Stomach (tissue), 9 donors: ENCODE data around the gene CTNNA3. TPM values are rescaled to one million over a fixed set of nuclear protein-coding genes. Genes with fewer than 3 reads are reported as not detected.

ENCODE experiments used
- DNase-seq, 2 donors: peaks; one replicate each; pipeline versions ENCODE4 v3.0.0 to v3.0.0-alpha.2; 2013 to 2019
- H3K27ac ChIP-seq, 5 donors: fragments of 200-600 bp in 4 of 5; sonication (generic) in 4 of 5; one replicate each; pipeline ENCODE4 v1.5.1; 2013 to 2019; ENCODE audit warnings: mild to moderate bottlenecking in 1 of 5, moderate library complexity in 1 of 5
- H3K27me3 ChIP-seq, 3 donors: fragments of 200-600 bp; sonication (generic); one replicate each; pipeline ENCODE4 v1.5.1; 2017 to 2019; ENCODE audit warnings: mixed run types in 1 of 3
- H3K36me3 ChIP-seq, 4 donors: fragments of 200-600 bp; sonication (generic); 1 replicate in 3 of 4; 2 replicates in 1 of 4; pipeline ENCODE4 v1.5.1; 2016 to 2019
- H3K4me1 ChIP-seq, 4 donors: fragments of 200-600 bp; sonication (generic); one replicate each; pipeline ENCODE4 v1.5.1; 2016 to 2019
- H3K4me3 ChIP-seq, 4 donors: fragments of 200-600 bp; sonication (generic) in 3 of 4; one replicate each; pipeline ENCODE4 v1.5.1; 2016 to 2019; ENCODE audit warnings: mild to moderate bottlenecking in 1 of 4
- H3K9me3 ChIP-seq, 4 donors: fragments of 200-600 bp; sonication (generic); one replicate each; pipeline ENCODE4 v1.5.1; 2016 to 2019
- CTCF ChIP-seq, 7 experiments: fragments of 450-650 bp in 4 of 7; fragments of 200-600 bp in 3 of 7; sonication (generic) in 3 of 7; IDR thresholded peaks; one replicate each; pipeline ENCODE4 v1.5.1; 2016 to 2019; ENCODE audit warnings: antibody characterized with exemption in 7 of 7, control low read depth in 2 of 7, mild to moderate bottlenecking in 1 of 7
- EP300 ChIP-seq: sonication (generic); formaldehyde crosslinking; IDR thresholded peaks from one replicate; pipeline ENCODE4 v1.6.1; 2017; ENCODE audit warnings: antibody characterized with exemption
- POLR2A ChIP-seq, 4 donors: fragments of 450-650 bp; IDR thresholded peaks; one replicate each; pipeline ENCODE4 v1.6.1; 2016; ENCODE audit warnings: antibody characterized with exemption in 4 of 4, control low read depth in 2 of 4, mild to moderate bottlenecking in 1 of 4, moderate library complexity in 1 of 4
- POLR2AphosphoS5 ChIP-seq, 3 donors: sonication (generic); formaldehyde crosslinking; IDR thresholded peaks; one replicate each; pipeline ENCODE4 v1.6.1; 2016; ENCODE audit warnings: antibody characterized with exemption in 3 of 3
- WGBS, 5 donors: extraction: QIAGEN DNeasy Blood & Tissue Kit in 3 of 5; methylation state at CpG; one replicate each; pipeline versions ENCODE4 v1.1.5 to v1.1.7; 2013 to 2018; 5-methylcytosine and 5-hydroxymethylcytosine counted together
- intact Hi-C: fragments of 100-400 bp; cut with DNase I; formaldehyde crosslinking; loops from one replicate; pipeline ENCODE4 v1.15.1; 2023; ENCODE audit warnings: low total_unique reads
- polyA plus RNA-seq, 3 donors: library from polyadenylated mRNA; stranded (reverse); fragments of 200-250 nt; gene quantifications; one replicate each; pipeline ENCODE4 v1.2.3, GENCODE V29; 2013
- total RNA-seq, 5 donors: library from RNA; depleted of rRNA; stranded (reverse); fragments of >200 nt; gene quantifications; one replicate each; pipeline versions ENCODE4 v1.1.0 to v1.2.3, GENCODE V29; 2014 to 2016
- donor health status: healthy with polysubstance abuse.
- donor health status: Bipolar disorder and iron deficiency.
- donor health status: healthy.

The CTNNA3 gene
- total and polyA plus RNA-seq, 8 donors = 0.14 to 46.1 (median 12.9) TPM; not detected in 2

GRCh38 chr10:66239062-66239461 lies 1456.9 kb downstream of the CTNNA3 start:
- no peak for DNase-seq
- TF ChIP-seq POLR2AphosphoS5 (IDR thresholded peaks at IDR 0.05) (no peak), POLR2A (IDR thresholded peaks at IDR 0.05) (no peak), EP300 (no peak), CTCF (IDR thresholded peaks at IDR 0.05) (no peak)
- no peak overlapping the region for H3K4me3 ChIP-seq
- H3K27me3 ChIP-seq = no peaks in the 10 kb centered on the region
- no peaks in the 10 kb centered on the region for H3K36me3 ChIP-seq
- no peaks in the 10 kb centered on the region for H3K4me1 ChIP-seq
- intact Hi-C loops = no loop called here
- no peak overlapping the region for H3K27ac ChIP-seq
- no peaks in the 10 kb centered on the region for H3K9me3 ChIP-seq

GRCh38 chr10:66238343-66238742 lies 1457.7 kb downstream of the CTNNA3 start:
- DNase-seq = no peak
- Histone ChIP-seq H3K9me3 (no peaks in the 10 kb centered on the region), H3K27ac (no peak overlapping the region), H3K27me3 (no peaks in the 10 kb centered on the region), H3K36me3 (no peaks in the 10 kb centered on the region), H3K4me3 (no peak overlapping the region), H3K4me1 (no peaks in the 10 kb centered on the region)
- no peak for TF ChIP-seq EP300
- no peak for TF ChIP-seq POLR2AphosphoS5 (IDR thresholded peaks at IDR 0.05)
- TF ChIP-seq POLR2A (IDR thresholded peaks at IDR 0.05) = no peak
- TF ChIP-seq CTCF (IDR thresholded peaks at IDR 0.05) = no peak
- intact Hi-C loops = no loop called here
- 76 to 84% (median 82%) methylated on average over 2 of the region's 2 CpGs for WGBS, 5 donors

GRCh38 chr10:66234872-66235271 lies 1461.1 kb downstream of the CTNNA3 start:
- peaks cover 0 to 12% (median 8%) of the 10 kb centered on the region in 4 donors for H3K9me3 ChIP-seq
- no peak overlapping the region for H3K27ac ChIP-seq
- no peaks in the 10 kb centered on the region for H3K4me1 ChIP-seq
- DNase-seq = no peak
- no peaks in the 10 kb centered on the region for H3K36me3 ChIP-seq
- WGBS, 5 donors = 85 to 90% (median 90%) methylated on average over 4 of the region's 4 CpGs
- no peaks in the 10 kb centered on the region for H3K27me3 ChIP-seq
- TF ChIP-seq CTCF (IDR thresholded peaks at IDR 0.05) (no peak), POLR2AphosphoS5 (IDR thresholded peaks at IDR 0.05) (no peak), EP300 (no peak), POLR2A (IDR thresholded peaks at IDR 0.05) (no peak)
- H3K4me3 ChIP-seq = no peak overlapping the region
- intact Hi-C loops = no loop called here

GRCh38 chr10:66228887-66229286 lies 1467.1 kb downstream of the CTNNA3 start:
- Histone ChIP-seq H3K4me3 (no peak overlapping the region), H3K9me3 (peaks cover 0 to 38% (median 15%) of the 10 kb centered on the region in 4 donors), H3K36me3 (no peaks in the 10 kb centered on the region), H3K27ac (no peak overlapping the region), H3K4me1 (no peaks in the 10 kb centered on the region), H3K27me3 (no peaks in the 10 kb centered on the region)
- TF ChIP-seq POLR2A (IDR thresholded peaks at IDR 0.05) = no peak
- no peak for TF ChIP-seq CTCF (IDR thresholded peaks at IDR 0.05)
- TF ChIP-seq EP300 = no peak
- TF ChIP-seq POLR2AphosphoS5 (IDR thresholded peaks at IDR 0.05) = no peak
- intact Hi-C loops = no loop called here
- no peak for DNase-seq
